ENCODE data around the gene CEACAM21.

The CEACAM21 gene

GRCh38 chr19:41612483-41612882, 36.5 kb downstream of the CEACAM21 start:
- no peak overlapping the region for H3K4me3 ChIP-seq (ENCODE audit: low read depth, low read length)
- TF ChIP-seq, protein P1, sequence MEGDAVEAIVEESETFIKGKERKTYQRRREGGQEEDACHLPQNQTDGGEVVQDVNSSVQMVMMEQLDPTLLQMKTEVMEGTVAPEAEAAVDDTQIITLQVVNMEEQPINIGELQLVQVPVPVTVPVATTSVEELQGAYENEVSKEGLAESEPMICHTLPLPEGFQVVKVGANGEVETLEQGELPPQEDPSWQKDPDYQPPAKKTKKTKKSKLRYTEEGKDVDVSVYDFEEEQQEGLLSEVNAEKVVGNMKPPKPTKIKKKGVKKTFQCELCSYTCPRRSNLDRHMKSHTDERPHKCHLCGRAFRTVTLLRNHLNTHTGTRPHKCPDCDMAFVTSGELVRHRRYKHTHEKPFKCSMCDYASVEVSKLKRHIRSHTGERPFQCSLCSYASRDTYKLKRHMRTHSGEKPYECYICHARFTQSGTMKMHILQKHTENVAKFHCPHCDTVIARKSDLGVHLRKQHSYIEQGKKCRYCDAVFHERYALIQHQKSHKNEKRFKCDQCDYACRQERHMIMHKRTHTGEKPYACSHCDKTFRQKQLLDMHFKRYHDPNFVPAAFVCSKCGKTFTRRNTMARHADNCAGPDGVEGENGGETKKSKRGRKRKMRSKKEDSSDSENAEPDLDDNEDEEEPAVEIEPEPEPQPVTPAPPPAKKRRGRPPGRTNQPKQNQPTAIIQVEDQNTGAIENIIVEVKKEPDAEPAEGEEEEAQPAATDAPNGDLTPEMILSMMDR (IDR thresholded peaks at IDR 0.05; ENCODE audit: low read depth, low read length, missing control alignments): no peak
- DNase-seq (ENCODE audit: low read depth): no peak

DNA sequence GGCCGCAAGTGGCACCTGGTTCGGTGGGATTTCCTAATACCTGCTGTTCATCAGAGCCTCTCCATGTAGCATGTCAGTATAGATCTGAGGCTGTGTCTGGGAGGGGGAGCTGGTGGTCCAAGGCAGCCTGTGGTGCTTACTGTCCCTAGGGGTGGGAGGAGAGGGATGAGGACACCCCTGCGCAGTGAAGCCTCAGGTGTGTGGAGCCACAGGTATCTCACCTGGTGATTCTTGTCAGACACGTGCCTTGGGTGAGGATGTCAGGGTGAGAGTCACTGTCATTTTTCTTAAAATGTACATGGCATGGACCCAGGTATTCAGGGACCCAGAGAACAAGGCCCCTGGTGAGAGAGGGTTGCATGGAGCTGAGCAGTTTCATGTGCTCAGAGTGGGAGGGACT, 39.2 kb downstream of the CEACAM21 start:
- DNase-seq (ENCODE audit: low read depth): no peak
- no peak overlapping the region for H3K4me3 ChIP-seq (ENCODE audit: low read depth, low read length)
- TF ChIP-seq, protein P1 (IDR thresholded peaks at IDR 0.05; ENCODE audit: low read depth, low read length, missing control alignments): no peak

GRCh38 chr19:41616792-41617621, 41.0 kb downstream of the CEACAM21 start:
- DNase-seq (ENCODE audit: low read depth): no peak
- no peak overlapping the region for H3K4me3 ChIP-seq (ENCODE audit: low read depth, low read length)
- TF ChIP-seq, protein P1 (IDR thresholded peaks at IDR 0.05; ENCODE audit: low read depth, low read length, missing control alignments): no peak

GRCh38 chr19:41617941-41618730, 42.2 kb downstream of the CEACAM21 start:
- TF ChIP-seq, protein P1 (IDR thresholded peaks at IDR 0.05; ENCODE audit: low read depth, low read length, missing control alignments): no peak
- no peak for DNase-seq (ENCODE audit: low read depth)
- no peak overlapping the region for H3K4me3 ChIP-seq (ENCODE audit: low read depth, low read length)

- H3K4me3 ChIP-seq (ENCODE audit: low read depth, low read length): no peak overlapping the region
- TF ChIP-seq, protein P1 (IDR thresholded peaks at IDR 0.05; ENCODE audit: low read depth, low read length, missing control alignments): no peak
- no peak for DNase-seq (ENCODE audit: low read depth)
Observed at GRCh38 chr19:41619018-41619556, 43.1 kb downstream of the CEACAM21 start.

DNA sequence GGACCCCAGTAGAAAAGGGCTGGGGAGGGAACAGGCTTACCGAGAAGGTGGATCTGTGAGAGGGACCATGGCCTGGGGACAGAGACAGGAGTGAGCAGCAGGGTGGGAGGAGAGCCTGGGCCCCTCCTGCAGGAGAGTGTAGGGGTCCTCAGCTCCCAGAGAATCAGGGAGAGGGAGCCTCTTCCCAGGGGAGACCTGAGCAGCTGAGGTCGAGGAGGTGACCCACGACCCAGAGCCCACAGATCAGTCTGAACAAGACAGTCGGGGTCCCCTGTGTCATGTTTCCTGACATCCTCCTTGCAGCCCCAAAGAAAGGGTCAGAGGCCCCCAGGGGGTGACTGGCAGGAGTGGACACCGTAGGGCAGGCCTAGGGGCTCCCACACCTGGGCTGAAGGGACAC, 44.2 kb downstream of the CEACAM21 start:
- TF ChIP-seq, protein P1 (IDR thresholded peaks at IDR 0.05; ENCODE audit: low read depth, low read length, missing control alignments): no peak
- H3K4me3 ChIP-seq (ENCODE audit: low read depth, low read length): no peak overlapping the region
- no peak for DNase-seq (ENCODE audit: low read depth)
